ENCODE data around the gene PIK3CA.

PIK3CA gene

DNA sequence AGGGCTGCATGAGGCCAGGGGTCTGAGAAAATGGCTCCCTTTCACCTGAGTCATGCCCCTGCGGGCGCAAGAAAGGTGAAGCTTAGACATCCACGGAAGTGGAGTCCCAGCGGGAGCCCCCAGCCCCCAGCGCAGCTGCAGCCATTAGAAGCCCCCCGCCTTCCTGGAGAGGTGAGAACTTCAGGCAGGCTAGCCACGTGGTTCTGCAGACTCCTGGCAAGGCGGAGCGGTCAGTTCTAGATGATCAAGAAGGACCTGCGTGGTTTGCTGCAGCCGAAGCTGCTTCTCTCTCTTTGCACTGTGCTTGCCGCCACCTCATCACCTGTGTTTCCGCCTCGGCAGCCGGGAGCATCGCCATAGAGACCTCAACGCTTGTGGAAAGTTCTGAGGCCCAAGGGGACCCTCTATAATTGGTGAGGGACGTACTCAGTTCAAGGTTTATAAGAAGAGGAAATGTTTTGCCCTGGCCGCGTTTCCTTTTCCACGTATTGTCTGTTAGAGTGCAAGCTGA, 118.6 kb downstream of the PIK3CA start:
- TF ChIP-seq RAD21 (IDR thresholded peaks at IDR 0.05; ENCODE audit: low read depth) (no peak), TCF12 (IDR thresholded peaks at IDR 0.05; ENCODE audit: low read depth) (no peak)

DNA sequence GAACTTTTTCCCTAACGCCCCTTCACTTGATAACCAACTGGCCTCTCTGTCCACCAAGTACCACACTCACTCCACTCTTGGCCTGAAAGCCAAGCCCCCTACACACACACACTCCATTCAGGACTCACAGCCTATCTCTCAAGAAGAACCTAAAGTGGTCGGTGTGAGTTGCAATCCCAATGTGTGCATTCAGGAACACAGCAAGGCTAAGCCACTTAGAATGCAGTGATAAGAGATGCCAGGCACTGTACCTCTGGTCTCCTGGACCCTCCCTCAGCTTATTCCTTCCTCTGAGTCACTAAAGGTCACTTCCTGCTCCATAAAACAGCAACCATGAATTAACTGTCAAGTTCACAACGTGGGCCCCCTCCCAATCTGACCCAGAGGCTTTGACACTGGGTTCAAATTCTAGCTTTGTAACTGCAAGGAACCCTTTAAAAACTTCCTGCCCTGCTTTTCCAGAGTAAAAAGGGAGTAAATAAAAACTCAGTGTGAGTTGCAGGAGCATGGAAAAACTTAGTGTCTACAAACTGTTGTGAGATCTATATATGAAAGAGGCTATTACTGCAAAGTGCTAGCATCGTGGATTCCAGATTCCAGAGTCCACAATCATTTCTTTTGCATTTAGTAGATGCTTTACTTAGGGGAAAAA, 120.4 kb downstream of the PIK3CA start:
- no peak for TF ChIP-seq FOXM1 (IDR thresholded peaks at IDR 0.05; ENCODE audit: borderline replicate concordance, low read depth)
- TF ChIP-seq RAD21 (IDR thresholded peaks at IDR 0.05; ENCODE audit: low read depth) = no peak
- TF ChIP-seq ZBTB7A (IDR thresholded peaks at IDR 0.05; ENCODE audit: low read depth) = no peak
- TF ChIP-seq, protein P1, sequence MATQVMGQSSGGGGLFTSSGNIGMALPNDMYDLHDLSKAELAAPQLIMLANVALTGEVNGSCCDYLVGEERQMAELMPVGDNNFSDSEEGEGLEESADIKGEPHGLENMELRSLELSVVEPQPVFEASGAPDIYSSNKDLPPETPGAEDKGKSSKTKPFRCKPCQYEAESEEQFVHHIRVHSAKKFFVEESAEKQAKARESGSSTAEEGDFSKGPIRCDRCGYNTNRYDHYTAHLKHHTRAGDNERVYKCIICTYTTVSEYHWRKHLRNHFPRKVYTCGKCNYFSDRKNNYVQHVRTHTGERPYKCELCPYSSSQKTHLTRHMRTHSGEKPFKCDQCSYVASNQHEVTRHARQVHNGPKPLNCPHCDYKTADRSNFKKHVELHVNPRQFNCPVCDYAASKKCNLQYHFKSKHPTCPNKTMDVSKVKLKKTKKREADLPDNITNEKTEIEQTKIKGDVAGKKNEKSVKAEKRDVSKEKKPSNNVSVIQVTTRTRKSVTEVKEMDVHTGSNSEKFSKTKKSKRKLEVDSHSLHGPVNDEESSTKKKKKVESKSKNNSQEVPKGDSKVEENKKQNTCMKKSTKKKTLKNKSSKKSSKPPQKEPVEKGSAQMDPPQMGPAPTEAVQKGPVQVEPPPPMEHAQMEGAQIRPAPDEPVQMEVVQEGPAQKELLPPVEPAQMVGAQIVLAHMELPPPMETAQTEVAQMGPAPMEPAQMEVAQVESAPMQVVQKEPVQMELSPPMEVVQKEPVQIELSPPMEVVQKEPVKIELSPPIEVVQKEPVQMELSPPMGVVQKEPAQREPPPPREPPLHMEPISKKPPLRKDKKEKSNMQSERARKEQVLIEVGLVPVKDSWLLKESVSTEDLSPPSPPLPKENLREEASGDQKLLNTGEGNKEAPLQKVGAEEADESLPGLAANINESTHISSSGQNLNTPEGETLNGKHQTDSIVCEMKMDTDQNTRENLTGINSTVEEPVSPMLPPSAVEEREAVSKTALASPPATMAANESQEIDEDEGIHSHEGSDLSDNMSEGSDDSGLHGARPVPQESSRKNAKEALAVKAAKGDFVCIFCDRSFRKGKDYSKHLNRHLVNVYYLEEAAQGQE (IDR thresholded peaks at IDR 0.05; ENCODE audit: low read depth) = no peak
- TF ChIP-seq, protein P2, sequence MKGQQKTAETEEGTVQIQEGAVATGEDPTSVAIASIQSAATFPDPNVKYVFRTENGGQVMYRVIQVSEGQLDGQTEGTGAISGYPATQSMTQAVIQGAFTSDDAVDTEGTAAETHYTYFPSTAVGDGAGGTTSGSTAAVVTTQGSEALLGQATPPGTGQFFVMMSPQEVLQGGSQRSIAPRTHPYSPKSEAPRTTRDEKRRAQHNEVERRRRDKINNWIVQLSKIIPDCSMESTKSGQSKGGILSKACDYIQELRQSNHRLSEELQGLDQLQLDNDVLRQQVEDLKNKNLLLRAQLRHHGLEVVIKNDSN (IDR thresholded peaks at IDR 0.05) = no peak
- no peak for TF ChIP-seq EP300 (IDR thresholded peaks at IDR 0.05; ENCODE audit: borderline replicate concordance)
- no peak for TF ChIP-seq YY1 (IDR thresholded peaks at IDR 0.05; ENCODE audit: low read depth)
- TF ChIP-seq CREB1 (IDR thresholded peaks at IDR 0.05; ENCODE audit: low read depth) = no peak
- no peak for TF ChIP-seq NFIC (IDR thresholded peaks at IDR 0.05)
- TF ChIP-seq CEBPB (IDR thresholded peaks at IDR 0.05) = no peak
- no peak for TF ChIP-seq EGR1 (IDR thresholded peaks at IDR 0.05)
- TF ChIP-seq TAF1 (IDR thresholded peaks at IDR 0.05; ENCODE audit: low read depth) = no peak
- no peak for TF ChIP-seq TCF12 (IDR thresholded peaks at IDR 0.05; ENCODE audit: low read depth)
- TF ChIP-seq TEAD4 (IDR thresholded peaks at IDR 0.05) = no peak
- TF ChIP-seq, protein P3, sequence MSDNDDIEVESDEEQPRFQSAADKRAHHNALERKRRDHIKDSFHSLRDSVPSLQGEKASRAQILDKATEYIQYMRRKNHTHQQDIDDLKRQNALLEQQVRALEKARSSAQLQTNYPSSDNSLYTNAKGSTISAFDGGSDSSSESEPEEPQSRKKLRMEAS (IDR thresholded peaks at IDR 0.05) = no peak

DNA sequence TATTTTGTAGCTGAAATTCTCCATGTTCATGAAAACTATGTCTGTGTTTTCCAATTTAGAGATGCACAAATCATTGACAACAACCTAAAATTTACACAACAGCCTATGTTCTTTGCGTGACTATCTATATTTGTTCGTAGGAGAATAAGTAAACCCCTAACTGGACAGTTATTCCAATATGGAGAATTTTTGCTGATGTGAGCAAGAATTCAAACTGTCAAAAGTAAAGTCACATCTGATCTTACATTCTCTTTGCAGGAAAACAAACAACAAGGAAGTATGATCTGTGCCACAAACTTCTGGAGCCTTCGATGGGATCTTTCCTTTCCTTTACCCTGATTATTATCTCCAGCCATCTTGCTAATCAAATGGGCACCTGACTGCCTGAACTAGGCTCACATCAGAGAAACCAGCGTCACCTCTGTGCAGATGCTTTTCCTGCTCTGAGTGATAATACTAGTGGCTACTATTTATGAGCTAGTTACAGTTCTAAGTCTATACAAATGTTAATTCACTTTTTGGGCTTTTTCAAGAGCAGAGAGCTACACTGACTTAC, 121.1 kb downstream of the PIK3CA start:
- TF ChIP-seq, protein P2 (IDR thresholded peaks at IDR 0.05) = no peak
- TF ChIP-seq CREB1 (IDR thresholded peaks at IDR 0.05; ENCODE audit: low read depth) (no peak), EP300 (IDR thresholded peaks at IDR 0.05; ENCODE audit: borderline replicate concordance) (no peak), NFIC (IDR thresholded peaks at IDR 0.05) (no peak), TAF1 (IDR thresholded peaks at IDR 0.05; ENCODE audit: low read depth) (no peak), TEAD4 (IDR thresholded peaks at IDR 0.05) (no peak), EGR1 (IDR thresholded peaks at IDR 0.05) (no peak), FOXM1 (IDR thresholded peaks at IDR 0.05; ENCODE audit: borderline replicate concordance, low read depth) (no peak), TCF12 (IDR thresholded peaks at IDR 0.05; ENCODE audit: low read depth) (no peak), RAD21 (IDR thresholded peaks at IDR 0.05; ENCODE audit: low read depth) (no peak), ZBTB7A (IDR thresholded peaks at IDR 0.05; ENCODE audit: low read depth) (no peak)
- TF ChIP-seq, protein P1 (IDR thresholded peaks at IDR 0.05; ENCODE audit: low read depth) = no peak
- TF ChIP-seq, protein P3 (IDR thresholded peaks at IDR 0.05) = no peak

DNA sequence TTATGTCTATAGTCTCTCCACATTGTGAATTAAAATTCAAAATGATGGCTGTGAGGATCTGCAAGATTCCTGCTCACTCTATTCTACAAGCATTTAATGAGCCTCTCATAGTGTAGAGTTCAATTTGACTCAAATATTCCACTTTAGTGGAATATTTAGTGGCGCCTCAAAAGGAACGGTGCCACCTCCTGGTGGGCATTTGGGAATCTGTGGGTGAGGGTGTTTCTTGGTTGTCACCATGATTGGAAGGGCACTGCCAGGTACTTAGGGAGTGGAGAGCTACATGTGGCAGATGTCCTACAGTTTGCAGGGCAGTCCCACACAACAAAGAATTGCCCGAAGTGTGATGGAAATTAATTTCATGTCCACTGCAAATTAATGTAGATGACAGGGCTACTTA, 124.2 kb downstream of the PIK3CA start:
- TF ChIP-seq FOXM1 (IDR thresholded peaks at IDR 0.05; ENCODE audit: borderline replicate concordance, low read depth) (no peak), RAD21 (IDR thresholded peaks at IDR 0.05; ENCODE audit: low read depth) (peak; percentile 33), CREB1 (IDR thresholded peaks at IDR 0.05; ENCODE audit: low read depth) (no peak)

DNA sequence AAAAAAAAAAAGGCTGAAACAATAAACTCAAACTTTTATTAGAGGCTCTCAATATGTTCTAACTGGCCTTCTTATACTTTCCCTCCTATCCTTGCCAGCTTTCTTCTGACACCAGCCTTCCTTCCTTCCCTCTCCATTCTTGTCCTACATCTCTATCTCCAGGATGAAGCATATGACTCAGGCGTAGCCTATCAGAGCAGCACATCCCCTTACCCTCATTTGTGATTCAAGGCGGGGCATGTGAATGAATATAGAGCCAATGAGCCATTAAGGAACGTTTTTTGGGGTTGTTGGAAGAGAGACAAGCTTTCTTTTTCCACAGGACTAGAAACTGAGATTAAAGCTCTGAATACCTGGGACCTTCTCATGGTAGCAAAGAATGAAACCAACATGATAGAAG, 127.8 kb downstream of the PIK3CA start:
- TF ChIP-seq TEAD4 (IDR thresholded peaks at IDR 0.05) (no peak), YY1 (IDR thresholded peaks at IDR 0.05; ENCODE audit: low read depth) (no peak), TCF12 (IDR thresholded peaks at IDR 0.05; ENCODE audit: low read depth) (no peak), RAD21 (IDR thresholded peaks at IDR 0.05; ENCODE audit: low read depth) (no peak), TAF1 (IDR thresholded peaks at IDR 0.05; ENCODE audit: low read depth) (no peak), CEBPB (IDR thresholded peaks at IDR 0.05) (no peak), CREB1 (IDR thresholded peaks at IDR 0.05; ENCODE audit: low read depth) (no peak), EP300 (IDR thresholded peaks at IDR 0.05; ENCODE audit: borderline replicate concordance) (no peak), ZBTB7A (IDR thresholded peaks at IDR 0.05; ENCODE audit: low read depth) (no peak), EGR1 (IDR thresholded peaks at IDR 0.05) (no peak), NFIC (IDR thresholded peaks at IDR 0.05) (no peak), FOXM1 (IDR thresholded peaks at IDR 0.05; ENCODE audit: borderline replicate concordance, low read depth) (no peak)
- TF ChIP-seq, protein P3 (IDR thresholded peaks at IDR 0.05) = no peak
- TF ChIP-seq, protein P2 (IDR thresholded peaks at IDR 0.05) = no peak
- TF ChIP-seq, protein P1 (IDR thresholded peaks at IDR 0.05; ENCODE audit: low read depth) = no peak
